Measurements from ENCODE around the gene SLC1A4.

GRCh38 chr2:64995041-64995440 lies 5.8 kb downstream of the SLC1A4 start:
- TF ChIP-seq CTCF (IDR thresholded peaks at IDR 0.05) (no peak), POLR2A (IDR thresholded peaks at IDR 0.05) (no peak), POLR2AphosphoS5 (IDR thresholded peaks at IDR 0.05) (no peak), EP300 (IDR thresholded peaks at IDR 0.05) (no peak)
